ENCODE measurements around the gene LENG9. TPM values are rescaled to one million over a fixed set of nuclear protein-coding genes. Genes with fewer than 3 reads are reported as not detected.

The LENG9 gene
- total and polyA plus RNA-seq, 2 of the 13 experiments (the other 11 are each of a cell fraction or from before 2014, with no cell fraction given) = 0.75 to 2.9 TPM

- no peak for TF ChIP-seq STAT6 (CRISPR knock-in tag; IDR thresholded peaks at IDR 0.05; ENCODE audit: borderline replicate concordance)
- no peak for TF ChIP-seq RFX5 (IDR thresholded peaks at IDR 0.05; ENCODE audit: low read depth, low read length)
- TF ChIP-seq POLR2AphosphoS2 (IDR thresholded peaks at IDR 0.05; ENCODE audit: low read depth, low read length) = no peak
- TF ChIP-seq ZNF329 (CRISPR knock-in tag; IDR thresholded peaks at IDR 0.05; ENCODE audit: low read depth) = no peak; the same call in 1 of the 2 replicates
- 0 out of 2 replicates have a peak, but pooled peaks have one; percentile 66 for TF ChIP-seq ZNF589 (CRISPR knock-in tag; conservative IDR thresholded peaks at IDR 0.05)
- TF ChIP-seq ERF (CRISPR knock-in tag; IDR thresholded peaks at IDR 0.05) = peak; percentile 46
- no peak for TF ChIP-seq MTF2 (CRISPR knock-in tag; IDR thresholded peaks at IDR 0.05; ENCODE audit: borderline replicate concordance)
- TF ChIP-seq ZNF251 (CRISPR knock-in tag; IDR thresholded peaks at IDR 0.05) = no peak
- no peak for TF ChIP-seq REL (CRISPR knock-in tag; conservative IDR thresholded peaks at IDR 0.05)
- TF ChIP-seq AHR (CRISPR knock-in tag; IDR thresholded peaks at IDR 0.05) = peak; percentile 53; the same call in 1 of the 2 replicates
- TF ChIP-seq SP2 (CRISPR knock-in tag; IDR thresholded peaks at IDR 0.05) = no peak
- no peak for TF ChIP-seq MAFF (IDR thresholded peaks at IDR 0.05; ENCODE audit: low read depth, low read length)
- TF ChIP-seq ZNF282 (IDR thresholded peaks at IDR 0.05; ENCODE audit: partially characterized antibody) = no peak
- no peak for TF ChIP-seq ZNF407 (CRISPR knock-in tag; IDR thresholded peaks at IDR 0.05; ENCODE audit: not compliant biosample characterization)
- TF ChIP-seq ZNF776 (CRISPR knock-in tag; IDR thresholded peaks at IDR 0.05) = 0 out of 2 replicates have a peak, but pooled peaks have one; percentile 62
- TF ChIP-seq PBX3 (CRISPR knock-in tag; IDR thresholded peaks at IDR 0.05; ENCODE audit: borderline replicate concordance) = no peak
- TF ChIP-seq ZBTB1 (CRISPR knock-in tag; IDR thresholded peaks at IDR 0.05; ENCODE audit: borderline replicate concordance) = no peak
- TF ChIP-seq ZNF580 (CRISPR knock-in tag; IDR thresholded peaks at IDR 0.05; ENCODE audit: borderline replicate concordance, low read depth) = 0 out of 2 replicates have a peak, but pooled peaks have one; percentile 59
Observed at GRCh38 chr19:54463531-54464043, at the start of gene LENG9 (continued).

Data from HepG2 (cell line).